ENCODE measurements around the gene PRKCA. TPM values are rescaled to one million over a fixed set of nuclear protein-coding genes. Genes with fewer than 3 reads are reported as not detected.

The PRKCA gene
- total RNA-seq, 4 donors from 2014 or later, result 9.0 to 76.1 (median 15.1) TPM

DNA sequence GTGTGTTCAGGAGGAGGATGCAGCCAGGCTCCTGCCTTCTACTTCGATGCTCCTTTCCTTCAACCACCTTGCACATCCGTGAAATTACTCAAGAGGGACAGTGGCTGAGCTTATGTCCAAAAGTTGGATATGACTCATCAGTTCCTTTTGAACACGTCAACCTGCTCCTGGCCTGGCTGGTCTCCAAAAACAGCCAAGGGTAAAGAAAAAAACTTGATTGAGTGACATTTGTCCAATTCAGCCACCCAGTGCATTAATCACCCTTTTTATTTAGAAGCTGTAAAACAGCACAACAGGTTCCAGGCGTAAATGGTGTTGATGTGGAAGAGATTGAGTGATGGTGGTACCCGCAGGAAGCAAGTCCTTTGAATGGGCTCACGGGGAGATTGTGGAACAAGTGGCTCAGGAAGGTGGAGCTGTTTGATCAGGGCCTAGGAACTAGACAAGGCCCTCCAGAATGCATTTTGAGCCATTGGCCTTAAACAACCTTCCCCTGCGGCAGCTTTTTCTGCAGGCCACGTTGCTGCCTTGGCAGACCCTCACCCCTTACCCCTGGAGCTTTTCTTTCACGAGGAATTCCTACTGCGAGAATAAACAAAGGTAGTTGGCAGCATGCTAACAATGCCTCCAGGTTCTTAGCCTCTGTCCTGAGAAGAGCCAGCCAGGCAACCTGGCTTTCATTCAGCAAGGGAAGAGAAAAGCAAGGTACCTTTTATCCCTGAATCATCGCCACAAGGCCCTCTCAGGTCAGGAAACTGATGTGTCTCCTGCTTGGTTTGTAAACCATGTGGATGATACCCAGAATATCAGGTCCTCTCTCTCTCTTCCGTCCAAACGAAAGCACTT, 359.2 kb downstream of the PRKCA start:
- Histone ChIP-seq H3K36me3 (no peaks in the 10 kb centered on the region), H3K27ac (no peak overlapping the region), H3K27me3 (no peaks in the 10 kb centered on the region), H3K4me3 (no peak overlapping the region), H3K9me3 (no peaks in the 10 kb centered on the region), H3K4me1 (no peaks in the 10 kb centered on the region)
- no peak for DNase-seq
- TF ChIP-seq POLR2A (IDR thresholded peaks at IDR 0.05), result no peak
- TF ChIP-seq, protein P1, sequence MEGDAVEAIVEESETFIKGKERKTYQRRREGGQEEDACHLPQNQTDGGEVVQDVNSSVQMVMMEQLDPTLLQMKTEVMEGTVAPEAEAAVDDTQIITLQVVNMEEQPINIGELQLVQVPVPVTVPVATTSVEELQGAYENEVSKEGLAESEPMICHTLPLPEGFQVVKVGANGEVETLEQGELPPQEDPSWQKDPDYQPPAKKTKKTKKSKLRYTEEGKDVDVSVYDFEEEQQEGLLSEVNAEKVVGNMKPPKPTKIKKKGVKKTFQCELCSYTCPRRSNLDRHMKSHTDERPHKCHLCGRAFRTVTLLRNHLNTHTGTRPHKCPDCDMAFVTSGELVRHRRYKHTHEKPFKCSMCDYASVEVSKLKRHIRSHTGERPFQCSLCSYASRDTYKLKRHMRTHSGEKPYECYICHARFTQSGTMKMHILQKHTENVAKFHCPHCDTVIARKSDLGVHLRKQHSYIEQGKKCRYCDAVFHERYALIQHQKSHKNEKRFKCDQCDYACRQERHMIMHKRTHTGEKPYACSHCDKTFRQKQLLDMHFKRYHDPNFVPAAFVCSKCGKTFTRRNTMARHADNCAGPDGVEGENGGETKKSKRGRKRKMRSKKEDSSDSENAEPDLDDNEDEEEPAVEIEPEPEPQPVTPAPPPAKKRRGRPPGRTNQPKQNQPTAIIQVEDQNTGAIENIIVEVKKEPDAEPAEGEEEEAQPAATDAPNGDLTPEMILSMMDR (IDR thresholded peaks at IDR 0.05), result no peak
- intact Hi-C loops (cut with DNase I; ENCODE audit: low total_unique reads), result no loop called here

DNA sequence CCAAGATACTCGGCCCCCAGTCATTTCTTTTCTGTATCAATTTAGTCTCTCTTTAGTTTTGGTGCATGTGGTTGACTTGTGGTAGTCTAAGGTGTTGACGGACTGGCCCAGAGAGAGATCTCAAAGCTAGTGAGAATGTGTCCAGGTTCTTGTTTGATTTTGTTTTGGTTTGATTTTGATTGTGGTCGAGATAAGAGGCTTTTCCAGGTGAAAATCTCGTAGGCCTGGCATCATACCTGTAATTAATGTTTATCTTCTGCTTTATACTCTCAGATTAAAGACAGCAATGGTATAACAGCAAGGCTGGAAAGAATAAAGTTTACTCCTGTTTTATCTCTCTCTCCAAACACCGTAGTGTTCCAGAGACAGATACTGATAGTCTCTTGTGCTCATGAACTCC, 360.1 kb downstream of the PRKCA start:
- intact Hi-C loops (cut with DNase I; ENCODE audit: low total_unique reads), result no loop called here
- H3K4me3 ChIP-seq, result no peak overlapping the region
- TF ChIP-seq, protein P1 (IDR thresholded peaks at IDR 0.05), result no peak
- TF ChIP-seq POLR2A (IDR thresholded peaks at IDR 0.05), result no peak
- no peaks in the 10 kb centered on the region for H3K27me3 ChIP-seq
- no peak for DNase-seq
- H3K27ac ChIP-seq, result no peak overlapping the region
- no peaks in the 10 kb centered on the region for H3K9me3 ChIP-seq
- H3K36me3 ChIP-seq, result no peaks in the 10 kb centered on the region
- no peaks in the 10 kb centered on the region for H3K4me1 ChIP-seq

DNA sequence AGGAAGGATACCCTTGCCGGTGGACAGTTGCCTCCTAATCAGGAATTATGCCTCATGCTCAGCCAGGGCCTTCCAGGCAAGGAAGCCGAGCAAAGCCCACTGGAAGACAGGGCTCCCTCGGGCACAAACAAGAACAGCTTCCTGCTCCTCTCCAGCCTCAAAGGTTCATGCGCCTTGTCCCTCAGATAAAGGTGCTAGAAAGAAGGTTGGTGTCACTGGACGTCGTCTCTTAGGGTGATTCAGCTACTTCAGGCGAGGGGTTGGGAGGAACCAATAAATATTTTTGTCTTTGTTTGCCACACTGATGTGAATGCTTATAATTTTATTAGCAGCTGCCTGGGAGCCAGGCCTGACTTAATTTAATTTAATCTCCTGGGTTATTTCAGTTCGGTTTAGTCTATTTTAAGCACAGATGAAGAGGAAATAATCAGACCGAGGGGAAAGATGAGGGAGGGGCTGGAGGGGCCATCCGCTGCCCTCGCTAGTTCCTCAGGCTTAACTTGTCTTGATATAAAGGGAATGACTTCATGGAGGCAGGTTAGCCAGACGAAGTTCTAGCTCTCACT, 360.7 kb downstream of the PRKCA start:
- Histone ChIP-seq H3K9me3 (no peaks in the 10 kb centered on the region), H3K36me3 (no peaks in the 10 kb centered on the region), H3K27ac (no peak overlapping the region), H3K4me1 (no peaks in the 10 kb centered on the region), H3K27me3 (no peaks in the 10 kb centered on the region), H3K4me3 (no peak overlapping the region)
- intact Hi-C loops (cut with DNase I; ENCODE audit: low total_unique reads), result no loop called here
- TF ChIP-seq POLR2A (IDR thresholded peaks at IDR 0.05), result no peak
- TF ChIP-seq, protein P1 (IDR thresholded peaks at IDR 0.05), result no peak
- DNase-seq, result no peak

DNA sequence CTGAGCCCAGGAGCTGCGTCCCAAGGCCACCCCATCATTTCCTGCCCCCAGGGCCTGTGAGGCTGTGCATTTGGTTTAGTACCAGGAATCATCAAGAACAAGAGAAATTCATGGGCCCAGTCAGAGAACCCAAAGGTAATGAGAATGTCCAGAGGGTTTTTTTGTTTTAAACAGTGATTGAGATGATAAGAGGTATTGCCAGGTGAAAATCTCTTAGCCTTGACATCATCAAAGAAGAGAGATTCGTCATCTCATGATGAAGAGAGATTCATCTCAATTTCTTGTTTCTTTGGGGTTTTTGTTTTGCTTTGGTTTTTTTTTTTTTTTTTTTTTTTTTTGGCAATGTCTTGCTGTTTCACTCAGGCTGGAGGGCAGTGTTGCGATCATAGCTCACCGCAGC, 361.9 kb downstream of the PRKCA start:
- Histone ChIP-seq H3K36me3 (no peaks in the 10 kb centered on the region), H3K9me3 (no peaks in the 10 kb centered on the region), H3K27ac (no peak overlapping the region), H3K4me1 (no peaks in the 10 kb centered on the region), H3K4me3 (no peak overlapping the region), H3K27me3 (no peaks in the 10 kb centered on the region)
- intact Hi-C loops (cut with DNase I; ENCODE audit: low total_unique reads), result no loop called here
- TF ChIP-seq POLR2A (IDR thresholded peaks at IDR 0.05), result no peak
- TF ChIP-seq, protein P1 (IDR thresholded peaks at IDR 0.05), result no peak
- DNase-seq, result no peak

DNA sequence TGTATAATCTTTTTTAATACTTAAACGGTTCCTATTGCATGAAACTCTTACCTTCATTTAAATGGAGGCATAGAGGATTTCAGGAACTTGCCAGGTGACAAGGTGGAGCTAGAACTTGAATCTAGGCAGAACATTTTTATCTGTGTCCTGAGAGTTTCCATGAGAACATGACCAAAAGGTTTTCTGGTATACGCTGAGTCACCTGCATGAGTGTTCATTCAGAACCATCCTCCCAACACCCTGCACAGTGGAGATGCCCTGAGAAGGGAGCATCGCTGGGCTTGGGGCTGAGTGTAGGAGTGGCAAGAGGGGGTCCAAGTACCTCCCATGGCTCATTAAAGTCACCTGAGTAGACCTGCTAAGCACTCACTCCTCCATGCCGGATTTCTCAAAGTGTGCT, 362.8 kb downstream of the PRKCA start:
- H3K27ac ChIP-seq, result no peak overlapping the region
- H3K36me3 ChIP-seq, result no peaks in the 10 kb centered on the region
- H3K9me3 ChIP-seq, result no peaks in the 10 kb centered on the region
- H3K4me3 ChIP-seq, result no peak overlapping the region
- intact Hi-C loops (cut with DNase I; ENCODE audit: low total_unique reads), result no loop called here
- no peaks in the 10 kb centered on the region for H3K27me3 ChIP-seq
- H3K4me1 ChIP-seq, result no peaks in the 10 kb centered on the region
- no peak for DNase-seq
- TF ChIP-seq, protein P1 (IDR thresholded peaks at IDR 0.05), result no peak
- no peak for TF ChIP-seq POLR2A (IDR thresholded peaks at IDR 0.05)

All from uterus (tissue), 4 donors.